HS-27A (cell line): ENCODE results near the gene CACHD1.
"Not testable (repeated sequence)": the region's sequence is repeated elsewhere in the genome, so short reads cannot be mapped to it uniquely, and the experiment has no call there.

ENCODE experiments used
- DNase-seq: peaks from one replicate; pipeline ENCODE4 v3.0.0-alpha.2; 2012; ENCODE audit warnings: low read depth, missing footprints

The CACHD1 gene

DNA sequence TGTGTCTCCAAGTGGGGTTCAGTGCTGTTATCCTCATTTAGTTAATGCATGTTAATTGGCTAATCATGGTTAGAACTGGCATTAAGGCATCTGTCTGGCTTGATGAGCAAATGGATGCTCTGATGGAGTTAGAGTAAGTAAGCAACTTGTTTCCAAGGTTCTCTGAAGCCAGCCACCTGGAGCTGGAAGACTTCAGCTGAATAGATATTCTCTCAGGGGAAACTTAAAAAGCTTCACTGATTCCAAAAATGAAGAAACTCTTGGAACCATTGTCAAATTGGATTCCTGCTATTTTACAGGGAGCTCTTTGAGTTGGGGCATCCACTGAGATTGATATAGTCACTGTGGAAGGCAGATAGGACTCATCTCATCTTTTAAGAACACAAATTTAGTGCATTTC lies 118.9 kb downstream of the CACHD1 start:
- DNase-seq, result no peak

DNA sequence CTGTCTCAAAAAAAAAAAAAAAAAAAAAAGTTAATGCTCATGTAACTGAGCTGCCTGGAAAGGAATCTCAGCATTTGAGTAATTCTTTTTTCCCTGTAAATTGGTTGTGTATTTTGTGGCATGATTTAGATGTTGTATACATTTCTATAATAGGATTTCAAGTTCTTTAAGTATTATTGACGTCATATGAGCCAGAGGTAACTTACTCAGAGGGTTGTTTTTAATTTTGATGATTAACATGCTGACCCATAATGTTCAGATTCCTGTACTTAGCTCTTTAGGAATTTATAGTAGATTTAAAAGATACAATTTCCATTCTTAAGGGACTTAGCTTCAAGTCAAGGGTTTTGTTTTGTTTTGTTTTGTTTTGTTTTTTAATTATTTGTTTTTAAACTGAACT lies 120.4 kb downstream of the CACHD1 start:
- DNase-seq, result no peak

GRCh38 chr1:64594446-64594845 lies 124.5 kb downstream of the CACHD1 start:
- no peak for DNase-seq

GRCh38 chr1:64595871-64596515 lies 126.1 kb downstream of the CACHD1 start:
- DNase-seq, result no peak

DNA sequence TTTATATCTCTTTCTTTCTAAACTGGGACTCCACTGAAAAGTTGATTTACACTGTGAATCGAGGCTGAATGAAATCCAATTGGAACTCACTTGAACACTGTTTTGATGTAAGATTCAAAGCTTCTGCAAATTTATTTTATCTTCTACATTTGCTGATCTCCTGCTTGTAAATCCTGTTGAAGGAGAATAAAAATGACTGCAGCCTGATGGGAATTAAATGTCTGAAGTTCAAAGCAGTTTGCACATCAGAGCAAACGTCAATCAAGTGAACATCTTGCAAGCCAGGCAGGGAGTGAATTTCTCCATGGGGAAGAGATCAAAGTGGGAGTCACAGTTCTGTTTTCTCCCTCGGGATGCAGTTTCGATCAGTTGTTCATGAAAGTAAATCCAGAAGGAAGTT lies 127.2 kb downstream of the CACHD1 start:
- DNase-seq, result no peak

GRCh38 chr1:64598100-64598571 lies 128.2 kb downstream of the CACHD1 start:
- peak; percentile 78 for DNase-seq

GRCh38 chr1:64599242-64599641 lies 129.3 kb downstream of the CACHD1 start:
- DNase-seq, result no peak

DNA sequence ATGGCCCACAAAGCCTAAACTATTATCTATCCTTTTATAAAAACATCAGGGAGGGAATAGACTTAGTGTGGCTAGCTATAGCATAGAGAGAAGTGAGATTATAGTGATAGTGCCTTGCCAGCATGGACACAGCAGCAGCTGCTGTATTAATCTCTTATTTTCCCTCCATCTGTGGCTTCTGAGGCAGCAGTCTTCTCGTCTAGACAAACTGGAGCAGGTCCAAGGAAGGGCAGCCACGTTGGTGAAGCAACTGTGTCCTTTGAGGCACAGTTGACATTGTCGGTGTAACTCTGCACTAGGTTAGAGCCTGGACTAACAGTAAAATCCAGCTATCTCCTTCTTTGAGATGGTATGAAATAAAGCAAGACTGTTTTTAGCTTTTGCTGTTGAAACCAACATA lies 131.3 kb downstream of the CACHD1 start:
- DNase-seq, result no peak

- no peak for DNase-seq
These were observed 138.2 kb downstream of the CACHD1 start for GRCh38 chr1:64608005-64608650.

- no peak for DNase-seq
These were observed 138.7 kb downstream of the CACHD1 start for GRCh38 chr1:64608651-64609048.

GRCh38 chr1:64610950-64611349 lies 141.0 kb downstream of the CACHD1 start:
- DNase-seq, result not testable (repeated sequence)

GRCh38 chr1:64616039-64616438 lies 146.1 kb downstream of the CACHD1 start:
- no peak for DNase-seq

DNA sequence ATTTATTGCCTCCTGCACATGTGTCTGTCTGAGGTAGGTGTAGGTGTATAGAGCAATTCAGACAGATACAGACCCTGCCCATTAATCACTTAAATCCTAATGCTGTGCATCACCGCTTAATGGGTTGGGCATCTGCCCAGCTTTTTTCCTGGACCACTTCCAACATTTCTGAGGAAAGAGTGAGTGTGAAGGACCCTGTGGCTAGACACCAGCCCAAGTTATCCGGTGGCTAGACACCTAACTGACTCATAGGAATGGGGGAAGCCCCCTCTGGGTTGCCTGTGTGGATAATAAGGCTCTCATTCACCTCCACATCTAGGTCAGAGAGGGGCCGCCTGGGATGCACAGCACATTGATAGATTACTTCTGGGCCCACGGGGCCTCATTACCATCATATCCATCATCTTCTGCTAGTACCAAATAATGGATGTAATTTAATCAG lies 153.8 kb downstream of the CACHD1 start:
- DNase-seq, result no peak

DNA sequence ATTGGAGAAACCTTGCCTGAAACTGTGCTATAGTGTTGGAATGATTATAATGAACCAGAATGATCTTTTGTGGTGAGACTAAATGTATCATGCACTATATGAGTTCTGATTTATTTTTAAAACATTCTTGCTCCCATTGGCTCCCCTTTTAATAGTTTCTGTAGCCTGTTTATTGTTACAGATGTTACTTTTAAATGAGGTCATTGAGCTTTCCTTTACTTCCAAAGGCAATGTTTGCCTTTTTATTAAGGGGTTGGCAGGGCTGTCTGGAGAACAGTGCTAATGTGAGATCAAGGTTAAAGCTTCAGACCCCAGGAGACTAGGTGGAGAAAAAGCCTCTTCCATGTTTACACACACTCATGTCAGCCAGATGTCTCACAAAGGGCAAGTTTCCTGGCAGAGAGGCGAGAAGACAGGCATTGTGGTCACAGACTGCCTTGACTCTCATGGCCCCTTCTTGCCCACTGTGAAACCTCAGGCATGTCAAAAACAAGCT lies 154.3 kb downstream of the CACHD1 start:
- DNase-seq, result no peak

DNA sequence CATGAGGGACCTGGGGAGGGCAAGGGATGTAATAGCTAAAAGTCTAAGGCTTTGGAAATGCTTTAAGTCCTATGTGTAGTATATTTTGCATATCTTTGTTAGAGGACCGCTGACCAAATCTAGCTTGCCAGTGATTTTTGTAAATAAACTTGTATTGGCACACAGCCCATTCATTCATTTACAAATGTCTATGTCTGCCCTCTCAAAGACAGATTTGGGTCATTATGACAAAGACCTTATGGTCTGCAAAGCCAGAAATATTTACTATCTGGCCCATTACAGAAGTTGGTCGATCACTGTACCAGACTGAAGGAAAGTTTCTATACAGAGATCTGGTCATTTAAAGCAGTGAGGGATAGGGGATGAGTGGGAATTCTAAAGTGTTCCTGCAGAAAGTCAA lies 154.9 kb downstream of the CACHD1 start:
- no peak for DNase-seq

- DNase-seq, result no peak
These were observed 160.7 kb downstream of the CACHD1 start for GRCh38 chr1:64630611-64631010.

DNA sequence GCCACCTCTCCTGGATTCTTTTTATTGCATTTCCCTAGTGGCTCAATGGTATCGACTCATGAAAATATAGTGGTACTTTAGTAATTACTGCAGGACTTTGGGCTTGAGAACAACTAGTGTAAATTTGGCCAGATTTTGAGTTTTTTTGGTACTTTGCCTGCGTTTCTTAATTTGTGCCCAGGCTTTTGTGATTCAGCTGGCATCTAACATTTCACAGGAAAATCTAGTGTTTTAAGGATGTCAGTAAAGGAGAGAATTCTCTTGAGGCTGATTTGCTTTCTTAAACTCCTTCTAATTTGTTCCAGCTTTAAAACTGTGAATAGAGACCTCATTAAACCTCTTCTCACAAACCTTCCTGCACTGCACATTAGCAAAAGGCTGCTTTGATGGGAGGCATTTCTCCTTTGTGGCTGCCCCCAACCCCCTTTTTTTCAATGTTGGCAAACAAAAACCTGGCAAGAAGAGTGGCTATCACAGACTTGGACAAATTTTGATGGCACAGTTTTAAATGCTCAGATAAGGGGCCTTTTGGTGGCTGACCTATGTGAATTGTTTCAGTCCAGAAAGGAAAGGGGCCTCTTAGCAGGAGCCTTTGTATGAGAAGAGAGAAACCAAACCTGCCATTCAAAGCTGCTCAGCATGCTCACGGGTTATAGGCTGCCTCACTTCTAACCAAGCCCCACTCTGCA lies 161.6 kb downstream of the CACHD1 start:
- DNase-seq, result no peak

DNA sequence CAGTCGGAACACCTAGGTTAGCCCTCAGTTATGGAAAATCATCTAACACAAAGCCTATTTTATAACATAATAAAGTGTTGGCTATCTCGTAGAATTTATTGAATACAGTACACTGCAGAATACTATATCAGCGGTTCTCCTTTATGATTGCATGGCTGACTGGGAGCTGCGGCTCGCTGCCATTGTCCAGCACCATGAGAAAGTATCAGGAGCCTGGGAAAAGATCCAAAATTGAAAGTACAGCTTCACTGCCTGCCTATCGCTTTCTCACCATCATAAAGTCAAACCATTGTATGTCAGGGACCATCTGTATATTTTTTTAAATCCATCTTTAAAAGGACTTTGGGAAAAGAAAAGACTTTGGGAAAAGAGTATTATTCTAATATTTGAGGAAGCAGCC lies 163.0 kb downstream of the CACHD1 start:
- DNase-seq, result no peak

- no peak for DNase-seq
These were observed 175.8 kb downstream of the CACHD1 start for GRCh38 chr1:64645735-64646134.

DNA sequence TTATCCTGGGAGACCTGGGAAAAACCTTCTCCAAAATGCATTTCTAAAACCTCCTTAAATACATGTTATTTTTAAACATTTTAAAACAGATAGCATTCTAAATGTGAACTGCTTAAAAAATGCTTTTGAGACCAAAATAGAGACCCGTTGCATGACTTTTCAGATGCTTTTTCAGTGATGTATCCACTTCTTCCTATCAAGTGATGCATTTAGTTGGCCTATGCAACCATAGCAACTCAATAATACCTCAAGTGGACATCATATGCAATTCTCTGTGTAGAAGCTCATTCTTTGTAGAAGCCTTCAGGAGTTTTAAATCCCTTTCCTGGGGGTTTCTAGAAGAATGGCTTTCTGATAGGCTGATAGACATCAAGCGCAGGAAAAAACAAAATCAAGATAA lies 180.5 kb downstream of the CACHD1 start:
- no peak for DNase-seq

- DNase-seq, result no peak
These were observed 181.9 kb downstream of the CACHD1 start for GRCh38 chr1:64651841-64652240.

DNA sequence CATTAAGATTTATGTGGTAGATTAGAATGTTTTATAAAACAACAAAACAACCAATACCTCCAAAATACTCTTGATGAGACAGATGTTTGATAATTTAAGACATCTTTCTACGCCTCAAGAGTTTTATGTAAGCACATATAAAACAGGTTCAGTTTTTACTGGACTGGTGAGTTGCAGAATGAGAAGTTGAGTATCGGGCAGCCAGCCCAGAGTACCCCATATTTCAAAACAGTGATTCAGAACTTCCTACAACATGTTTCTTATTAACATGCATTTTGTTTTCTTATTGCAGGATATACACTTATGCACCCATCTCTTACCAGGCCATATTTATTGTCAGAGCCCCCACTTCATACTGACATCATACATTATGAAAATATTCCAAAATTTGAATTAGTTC lies 183.5 kb downstream of the CACHD1 start:
- no peak for DNase-seq
